Right atrium auricular region (tissue), 2 donors: ENCODE data around the gene TFDP2. TPM values are rescaled to one million over a fixed set of nuclear protein-coding genes. Genes with fewer than 3 reads are reported as not detected.

Experiments
- DNase-seq: peaks from one replicate; pipeline ENCODE4 v3.0.0-alpha.2; 2019; ENCODE audit warnings: low spot score
- H3K27ac ChIP-seq, 2 donors: fragments of 200-600 bp; sonication (generic); 1 replicate in 1 of 2; 2 replicates in 1 of 2; pipeline ENCODE4 v1.5.1; 2016 to 2019
- H3K27me3 ChIP-seq, 2 donors: fragments of 200-600 bp; sonication (generic); one replicate each; pipeline versions ENCODE4 v1.5.1 to v1.6.0; 2017 to 2019
- H3K36me3 ChIP-seq: fragments of 200-600 bp; sonication (generic); one replicate; pipeline ENCODE4 v1.5.1; 2016
- H3K4me1 ChIP-seq, 2 donors: fragments of 200-600 bp; sonication (generic); one replicate each; pipeline versions ENCODE4 v1.5.1 to v1.6.0; 2017 to 2019
- H3K4me3 ChIP-seq, 2 donors: fragments of 200-600 bp; sonication (generic); 1 replicate in 1 of 2; 2 replicates in 1 of 2; pipeline ENCODE4 v1.5.1; 2017 to 2019; ENCODE audit warnings: mild to moderate bottlenecking in 1 of 2, moderate library complexity in 1 of 2
- H3K9me3 ChIP-seq, 2 donors: fragments of 200-600 bp; sonication (generic); one replicate each; pipeline ENCODE4 v1.5.1; 2019
- CTCF ChIP-seq, 2 donors: fragments of 200-600 bp; sonication (generic); IDR thresholded peaks; one replicate each; pipeline ENCODE4 v1.5.1; 2019; ENCODE audit warnings: antibody characterized with exemption in 2 of 2
- total RNA-seq, 2 donors: library from RNA; depleted of rRNA; stranded (reverse); fragments of >200 nt; gene quantifications; one replicate each; pipeline ENCODE4 v1.1.0, GENCODE V29; 2016

TFDP2 gene
- total RNA-seq, 2 donors from 2014 or later = 30.2 to 59.3 TPM

- H3K4me1 ChIP-seq = no peaks in the 10 kb centered on the region
- H3K27me3 ChIP-seq = no peaks in the 10 kb centered on the region
- no peak for DNase-seq
- no peak overlapping the region for H3K4me3 ChIP-seq
- no peak overlapping the region for H3K27ac ChIP-seq
- H3K36me3 ChIP-seq = no peaks in the 10 kb centered on the region
- TF ChIP-seq CTCF (IDR thresholded peaks at IDR 0.05) = no peak
- no peaks in the 10 kb centered on the region for H3K9me3 ChIP-seq
Measured at GRCh38 chr3:142046320-142047020, 102.9 kb downstream of the TFDP2 start.

- no peaks in the 10 kb centered on the region for H3K4me1 ChIP-seq
- no peak for DNase-seq
- no peaks in the 10 kb centered on the region for H3K36me3 ChIP-seq
- H3K27me3 ChIP-seq = no peaks in the 10 kb centered on the region
- H3K27ac ChIP-seq = no peak overlapping the region
- TF ChIP-seq CTCF (IDR thresholded peaks at IDR 0.05) = no peak
- no peaks in the 10 kb centered on the region for H3K9me3 ChIP-seq
- no peak overlapping the region for H3K4me3 ChIP-seq
Measured at GRCh38 chr3:142040941-142041491, 108.3 kb downstream of the TFDP2 start.

GRCh38 chr3:142035308-142035922 is 113.9 kb downstream of the TFDP2 start:
- DNase-seq = no peak
- TF ChIP-seq CTCF (IDR thresholded peaks at IDR 0.05) = no peak
- Histone ChIP-seq H3K4me3 (no peak overlapping the region), H3K4me1 (no peaks in the 10 kb centered on the region), H3K9me3 (no peaks in the 10 kb centered on the region), H3K36me3 (no peaks in the 10 kb centered on the region), H3K27me3 (no peaks in the 10 kb centered on the region), H3K27ac (no peak overlapping the region)

DNA sequence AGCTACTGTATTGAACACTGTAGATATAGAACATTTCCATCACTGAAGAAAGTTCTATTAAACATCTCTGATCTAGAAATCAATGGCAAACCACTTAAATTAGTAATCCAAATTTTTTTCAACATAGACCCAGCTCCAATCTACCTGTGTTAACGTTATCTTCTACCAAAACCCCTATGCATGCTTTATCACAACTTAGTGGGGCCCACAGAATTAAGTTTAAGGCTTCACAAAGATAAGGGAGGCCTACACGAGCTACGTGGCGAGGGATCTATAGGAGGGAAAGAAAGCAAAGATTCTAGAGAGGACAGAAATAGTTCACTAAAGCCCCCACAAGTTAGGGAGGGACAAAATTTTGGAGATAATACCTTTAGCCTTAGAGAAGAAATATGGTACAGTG is 116.1 kb downstream of the TFDP2 start:
- H3K9me3 ChIP-seq = no peaks in the 10 kb centered on the region
- no peak overlapping the region for H3K4me3 ChIP-seq
- DNase-seq = no peak
- TF ChIP-seq CTCF (IDR thresholded peaks at IDR 0.05) = no peak
- H3K27me3 ChIP-seq = no peaks in the 10 kb centered on the region
- no peaks in the 10 kb centered on the region for H3K36me3 ChIP-seq
- H3K4me1 ChIP-seq = peaks cover 0 to 14% of the 10 kb centered on the region in 2 donors
- no peak overlapping the region for H3K27ac ChIP-seq

GRCh38 chr3:142031575-142031974 is 117.8 kb downstream of the TFDP2 start:
- no peak for DNase-seq
- H3K4me1 ChIP-seq = peaks cover 0 to 27% of the 10 kb centered on the region in 2 donors
- no peak overlapping the region for H3K27ac ChIP-seq
- no peaks in the 10 kb centered on the region for H3K27me3 ChIP-seq
- no peak for TF ChIP-seq CTCF (IDR thresholded peaks at IDR 0.05)
- H3K9me3 ChIP-seq = no peaks in the 10 kb centered on the region
- H3K36me3 ChIP-seq = no peaks in the 10 kb centered on the region
- H3K4me3 ChIP-seq = no peak overlapping the region
